COLO668 (cell line): ENCODE results near the gene PCCB.
"Not testable (repeated sequence)": the region's sequence is repeated elsewhere in the genome, so short reads cannot be mapped to it uniquely, and the experiment has no call there.

Experiments
- DNase-seq: peaks from one replicate; lab custom pipeline; 2025; ENCODE audit not compliant: unreplicated experiment; lab: John Stamatoyannopoulos, UW

The PCCB gene

DNA sequence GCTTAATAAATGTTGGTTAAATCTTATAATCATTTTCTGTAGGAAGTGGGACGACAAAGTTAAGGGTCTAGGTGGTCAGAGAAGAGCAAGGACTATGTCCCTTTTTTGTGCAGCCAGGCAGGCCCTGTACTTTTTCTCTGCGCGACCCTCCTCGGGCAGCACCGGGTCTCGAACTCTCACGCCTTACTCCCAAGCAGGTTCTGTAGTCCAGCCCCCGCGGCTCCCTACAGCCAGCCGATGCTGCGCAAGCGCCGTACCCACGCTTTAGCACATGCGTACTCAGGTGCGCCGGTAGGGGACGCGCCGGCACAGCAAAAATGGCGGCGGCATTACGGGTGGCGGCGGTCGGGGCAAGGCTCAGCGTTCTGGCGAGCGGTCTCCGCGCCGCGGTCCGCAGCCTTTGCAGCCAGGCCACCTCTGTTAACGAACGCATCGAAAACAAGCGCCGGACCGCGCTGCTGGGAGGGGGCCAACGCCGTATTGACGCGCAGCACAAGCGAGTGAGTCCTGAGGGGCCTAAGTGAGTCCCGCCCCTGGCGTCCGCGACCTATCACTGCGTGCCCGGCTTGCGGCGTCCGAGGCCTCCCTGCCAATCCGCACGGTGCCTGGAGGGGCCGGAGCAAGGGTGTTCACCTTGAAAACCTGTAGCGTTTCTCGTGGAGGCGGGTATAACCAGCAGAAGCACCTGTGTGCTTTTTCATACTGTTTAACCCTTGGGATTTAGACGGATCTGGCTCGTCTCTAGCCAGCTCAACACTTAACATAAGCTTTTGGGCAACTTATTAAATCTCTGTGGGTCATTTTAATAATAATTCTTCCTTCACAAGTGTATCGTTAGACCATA is at the start of gene PCCB:
Gene PCCB (plus strand): TSS at position 282 of the 844 bp plus-strand sequence. CDS start 36 bp downstream, at position 318.
- peak; percentile 92 for DNase-seq

DNA sequence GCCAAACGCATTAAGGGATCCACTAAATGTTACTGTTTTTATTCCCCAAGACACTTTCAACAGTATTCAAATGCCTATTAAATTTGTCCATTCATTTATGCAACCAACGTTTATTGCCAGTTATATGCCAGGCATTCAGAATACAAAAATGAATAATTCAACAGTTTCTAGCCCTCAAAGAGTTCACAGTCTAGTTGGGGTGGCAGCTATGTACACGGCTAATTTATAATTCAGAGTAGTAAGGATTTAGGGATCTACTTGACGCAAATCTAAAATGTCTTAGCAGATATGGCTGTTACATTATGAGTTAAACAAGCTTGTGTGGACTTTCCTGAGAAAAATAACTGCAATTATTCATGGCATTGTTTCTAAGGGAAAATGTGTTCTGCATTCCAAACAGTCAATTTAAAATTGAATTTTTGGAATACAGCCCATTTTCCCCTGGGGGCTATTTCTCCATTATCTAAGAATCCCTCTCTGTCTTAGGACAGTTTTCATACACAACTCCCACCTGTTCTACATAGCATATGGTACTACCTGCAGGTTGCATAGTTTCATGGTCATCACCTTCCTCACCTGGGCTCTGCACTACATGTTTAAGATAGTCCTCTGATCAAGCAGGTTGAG is 42.5 kb upstream of the PCCB start:
- DNase-seq, result no peak

DNA sequence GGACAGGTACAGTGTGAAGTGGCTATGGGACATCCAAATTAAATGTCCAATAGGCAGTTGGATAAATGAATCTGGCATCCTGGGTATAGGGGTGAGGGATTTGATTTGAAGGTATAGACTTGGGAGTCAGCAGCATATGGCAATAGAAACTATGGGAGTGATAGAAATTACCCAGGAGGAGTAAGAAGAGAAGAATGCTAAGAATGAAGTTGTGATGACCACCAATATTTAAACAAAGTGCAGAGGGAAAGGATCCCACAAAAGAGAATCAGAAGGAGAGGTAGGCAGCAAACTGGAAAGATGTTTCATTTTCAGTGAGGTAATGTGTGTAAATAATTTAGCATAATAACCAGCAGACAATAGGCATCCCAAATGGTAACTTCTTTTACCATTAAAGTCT is 40.2 kb upstream of the PCCB start:
- no peak for DNase-seq

DNA sequence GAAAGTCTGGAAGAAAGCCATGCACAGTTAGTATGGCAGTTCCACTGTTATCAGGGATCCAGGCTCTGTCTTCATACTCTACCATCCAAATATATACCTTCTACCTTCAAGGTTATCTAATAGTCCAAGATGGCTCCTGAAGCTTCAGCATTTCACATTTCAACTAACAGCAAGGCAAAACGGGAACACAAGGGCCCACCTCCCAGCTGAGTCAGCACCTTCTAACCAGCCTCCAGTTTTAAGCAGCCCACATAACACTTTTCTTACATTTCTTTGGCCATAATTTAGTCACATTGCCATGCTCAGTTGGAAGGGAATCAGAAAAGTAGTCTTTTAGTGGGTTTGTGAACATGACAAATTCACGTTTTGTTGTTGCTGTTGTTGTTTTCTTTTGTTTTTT is 38.6 kb upstream of the PCCB start:
- DNase-seq, result no peak

DNA sequence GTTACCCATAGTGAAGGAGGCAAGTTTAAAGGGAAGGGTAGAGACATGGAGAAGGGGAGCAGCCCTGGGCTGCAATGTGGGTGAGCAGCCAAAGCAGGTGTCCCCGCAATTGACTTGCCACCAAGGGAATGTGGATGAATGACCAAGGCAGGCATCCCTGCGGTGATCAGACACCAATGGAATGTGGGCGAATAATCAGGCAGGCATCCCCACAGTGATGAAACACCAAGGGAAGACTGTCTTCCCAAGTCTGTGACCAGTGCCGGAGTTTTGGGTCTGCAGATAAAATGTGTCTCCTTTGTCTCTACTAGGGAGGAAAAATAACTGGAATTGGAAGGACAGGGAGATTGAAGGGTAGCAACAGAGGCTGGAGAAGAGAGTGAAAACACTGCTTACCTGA is 27.4 kb upstream of the PCCB start:
- DNase-seq, result not testable (repeated sequence)

DNA sequence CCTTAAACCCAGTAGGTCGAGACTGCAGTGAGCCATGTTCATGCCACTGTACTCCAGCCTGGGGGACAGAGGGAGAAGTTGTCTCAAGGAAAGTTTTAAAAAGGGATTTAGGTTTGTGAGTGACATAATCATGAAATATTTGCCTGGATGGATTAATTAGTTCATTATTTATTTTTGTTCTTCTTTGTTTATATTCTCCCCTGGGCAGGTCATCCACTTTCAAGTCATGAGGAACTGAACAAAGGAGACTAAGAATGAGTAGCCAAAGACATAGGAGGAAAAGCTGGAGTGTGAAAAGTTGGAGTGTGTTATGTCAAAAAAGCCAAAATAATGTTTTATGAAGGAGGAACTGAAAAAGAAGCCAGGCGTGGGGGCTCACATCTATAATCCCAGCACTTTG is 17.7 kb upstream of the PCCB start:
- DNase-seq, result no peak

DNA sequence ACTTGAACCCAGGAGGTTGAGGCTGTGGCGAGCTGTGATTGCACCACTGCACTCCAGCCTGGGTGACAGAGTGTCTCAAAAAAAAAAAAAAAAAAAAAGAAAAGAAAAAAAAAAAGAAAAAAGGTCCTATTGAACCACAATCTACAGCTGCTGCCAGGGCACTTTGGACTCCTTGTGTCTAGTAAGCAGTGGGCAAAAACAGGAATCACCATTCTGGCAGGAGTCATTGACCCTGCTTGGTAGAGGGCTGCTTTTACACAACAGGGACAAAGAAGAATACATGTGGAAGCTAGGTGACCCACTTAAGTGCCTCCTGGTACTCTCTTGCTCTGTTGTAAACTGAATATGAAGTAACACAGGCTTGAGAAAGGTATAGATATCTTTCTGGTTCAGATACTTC is 14.6 kb upstream of the PCCB start:
- no peak for DNase-seq

DNA sequence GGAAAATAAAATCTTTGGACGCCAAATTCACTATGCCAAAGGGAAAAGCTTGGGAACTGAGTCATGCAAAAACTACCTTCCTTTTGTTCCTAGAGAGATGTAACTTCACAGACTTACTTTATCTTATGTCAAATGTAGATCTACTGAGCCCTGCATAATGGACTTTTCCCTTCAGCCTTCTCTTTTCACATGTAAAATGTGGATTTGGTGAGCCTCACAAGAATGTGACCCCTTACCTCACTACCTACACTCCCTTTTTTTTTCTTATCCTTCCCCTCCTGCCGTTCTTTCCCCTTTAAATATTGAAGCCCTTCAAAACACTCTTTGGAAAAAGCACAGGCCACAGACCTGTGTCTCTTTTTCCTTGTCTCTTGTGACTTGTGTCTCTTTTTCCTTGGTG is 14.0 kb upstream of the PCCB start:
- no peak for DNase-seq

DNA sequence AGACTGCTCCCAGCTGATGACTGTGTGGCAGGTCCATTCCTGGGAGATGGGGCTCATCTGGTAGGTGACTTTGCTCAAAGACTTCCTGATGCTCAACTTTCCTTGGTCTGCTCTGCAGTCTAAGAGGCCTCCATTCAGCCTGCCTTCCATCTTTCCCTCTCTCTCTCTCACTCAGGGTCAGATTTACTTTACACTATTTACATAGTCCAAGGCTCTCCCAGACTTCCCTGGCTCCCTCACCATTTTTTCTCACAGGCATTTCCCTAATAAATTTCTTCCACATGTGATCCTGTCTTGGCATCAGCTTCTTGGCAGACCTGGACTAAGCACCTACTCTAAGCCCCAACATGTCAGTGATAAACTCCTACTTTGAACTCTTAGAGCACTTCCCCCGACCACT is 13.0 kb upstream of the PCCB start:
- DNase-seq, result no peak

DNA sequence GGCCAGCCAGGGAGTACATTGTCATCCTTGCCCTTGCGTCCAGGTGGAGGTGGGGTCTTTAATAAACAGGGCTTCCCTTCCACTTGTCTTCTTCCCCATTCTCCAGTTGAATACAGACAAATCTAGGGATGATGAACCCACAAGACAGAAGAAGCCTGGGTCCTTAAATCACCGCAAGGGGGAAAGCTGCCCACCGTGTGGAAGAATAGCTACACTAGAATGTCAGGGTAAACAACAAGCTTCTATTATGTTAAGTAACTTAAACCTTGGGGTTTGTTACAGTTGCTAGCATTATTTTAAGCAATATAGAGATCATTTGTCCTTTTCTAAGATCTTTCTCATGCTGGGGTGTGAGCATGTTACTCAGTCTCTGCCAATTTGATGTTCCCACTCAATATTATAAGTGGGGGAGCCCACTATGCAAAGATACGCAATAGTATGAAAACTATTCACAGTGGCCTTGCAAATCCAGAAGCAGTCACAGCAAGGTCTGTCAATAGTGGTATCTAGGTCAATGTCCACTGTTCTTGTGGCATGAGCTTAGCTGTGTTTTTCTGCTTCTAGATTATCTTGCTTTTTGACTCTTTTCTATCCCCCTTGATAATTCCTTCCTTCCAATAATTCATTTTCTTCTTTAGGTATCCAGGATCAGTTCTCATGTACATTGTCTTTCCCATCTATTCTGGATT is 12.0 kb upstream of the PCCB start:
- DNase-seq, result no peak

DNA sequence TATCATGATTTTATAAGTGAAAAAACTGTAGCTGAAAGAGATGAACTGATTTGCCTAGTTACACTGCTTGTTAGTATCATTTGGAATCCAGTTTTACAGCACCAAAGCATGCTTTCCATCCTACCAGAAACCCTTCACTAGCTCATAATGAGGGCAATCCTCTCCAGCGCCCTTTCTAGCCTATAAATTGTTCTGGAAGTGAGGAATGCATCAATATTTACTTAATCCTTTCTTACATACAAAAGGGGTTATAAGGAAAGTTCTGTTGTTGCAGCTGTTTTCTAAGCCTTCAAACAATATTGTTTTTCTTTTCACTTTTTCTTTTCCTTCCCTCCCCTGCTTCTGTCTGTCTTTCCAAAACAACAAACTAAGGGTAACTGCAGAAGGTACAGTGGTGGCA is 11.0 kb upstream of the PCCB start:
- DNase-seq, result no peak

DNA sequence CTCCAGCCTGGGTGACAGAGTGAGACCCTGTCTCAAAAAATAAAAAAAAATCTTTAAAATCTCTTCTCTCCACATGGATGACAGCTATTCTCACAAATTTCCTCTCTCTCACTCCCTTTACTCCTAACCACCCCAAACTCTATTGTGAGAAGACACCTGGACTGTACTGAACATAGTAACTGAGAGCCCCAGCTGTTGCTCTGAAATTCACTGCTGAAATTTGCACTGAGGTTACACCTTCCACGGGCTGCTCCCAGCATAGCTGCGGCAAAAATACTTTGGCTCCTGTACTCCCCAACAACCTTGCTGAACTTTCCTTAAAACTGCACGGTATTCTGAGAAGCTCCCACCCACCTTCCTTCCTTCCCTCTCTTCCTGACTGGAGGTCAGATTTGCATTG is 4.4 kb upstream of the PCCB start:
- no peak for DNase-seq

DNA sequence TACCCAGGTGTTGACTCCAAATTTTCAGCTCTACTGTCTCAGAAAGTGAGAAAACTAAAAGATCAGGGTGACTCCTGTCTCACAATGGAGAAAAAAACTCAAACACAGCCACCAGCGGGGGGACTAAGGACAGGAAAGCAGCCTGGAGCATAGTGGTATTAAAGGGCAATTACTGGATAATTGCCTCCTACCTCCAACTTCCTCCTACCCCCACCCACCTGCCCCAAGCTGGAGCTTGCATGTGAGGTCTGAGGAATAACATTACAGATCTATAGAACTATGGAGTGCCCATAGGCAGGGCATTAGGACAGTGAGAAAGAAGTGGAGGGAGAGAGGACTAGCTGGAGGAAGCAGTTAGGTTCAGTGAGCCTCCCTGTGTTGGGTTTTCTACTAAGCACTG is 2.7 kb upstream of the PCCB start:
- DNase-seq, result no peak

DNA sequence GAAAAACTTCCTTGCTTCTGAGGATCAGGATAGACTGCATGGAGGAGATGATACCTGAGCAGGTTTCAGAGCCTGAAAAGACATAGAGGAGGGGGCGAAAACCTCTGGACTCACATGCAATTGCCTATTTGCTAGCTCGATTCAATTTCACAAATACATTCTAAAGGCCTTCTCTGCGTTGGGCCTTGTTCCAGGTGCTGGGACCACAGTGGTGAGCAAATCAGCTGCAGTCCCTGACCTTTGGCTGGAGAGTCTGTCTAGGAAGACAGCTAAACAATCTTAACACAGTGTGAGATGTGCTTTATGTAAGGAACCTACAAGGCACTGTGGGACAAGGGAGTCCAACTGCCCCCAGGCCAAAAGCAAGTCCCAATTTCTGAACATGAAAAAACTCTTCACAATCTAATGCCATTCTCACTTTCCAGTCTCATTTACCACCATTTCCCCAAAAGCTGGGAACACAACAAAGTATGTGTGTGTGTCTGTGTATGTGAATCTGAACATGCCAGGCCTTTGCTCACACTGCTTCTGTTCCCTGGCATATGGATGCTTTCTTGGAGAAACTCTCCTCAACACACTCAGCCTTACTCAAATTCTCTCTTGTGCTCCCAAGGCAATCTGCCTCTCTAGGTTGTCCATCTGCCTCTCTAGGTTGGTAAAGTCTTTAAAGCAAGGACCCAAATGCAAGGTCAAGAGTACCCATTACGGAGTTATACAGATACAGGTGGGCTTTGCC is 2.1 kb upstream of the PCCB start:
- DNase-seq, result no peak

DNA sequence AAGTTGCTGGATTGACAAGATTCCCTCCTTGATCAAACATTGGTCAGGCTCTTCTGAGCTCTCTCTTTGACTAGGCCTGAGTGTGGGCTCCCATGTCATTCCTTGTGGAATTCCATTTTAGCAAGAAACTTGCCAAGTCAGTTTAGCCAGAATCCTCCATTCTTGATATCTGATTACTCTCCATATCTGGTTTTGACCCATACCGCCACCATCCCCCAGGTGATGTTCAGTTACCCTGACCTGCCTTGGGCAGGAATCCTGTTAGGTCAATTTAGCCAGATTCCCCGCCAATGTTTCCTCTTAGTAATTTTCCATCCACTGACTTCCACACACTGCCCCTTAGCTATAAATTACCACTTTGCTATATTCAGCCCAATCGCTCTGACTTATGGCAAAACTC is 1.0 kb upstream of the PCCB start:
- no peak for DNase-seq

DNA sequence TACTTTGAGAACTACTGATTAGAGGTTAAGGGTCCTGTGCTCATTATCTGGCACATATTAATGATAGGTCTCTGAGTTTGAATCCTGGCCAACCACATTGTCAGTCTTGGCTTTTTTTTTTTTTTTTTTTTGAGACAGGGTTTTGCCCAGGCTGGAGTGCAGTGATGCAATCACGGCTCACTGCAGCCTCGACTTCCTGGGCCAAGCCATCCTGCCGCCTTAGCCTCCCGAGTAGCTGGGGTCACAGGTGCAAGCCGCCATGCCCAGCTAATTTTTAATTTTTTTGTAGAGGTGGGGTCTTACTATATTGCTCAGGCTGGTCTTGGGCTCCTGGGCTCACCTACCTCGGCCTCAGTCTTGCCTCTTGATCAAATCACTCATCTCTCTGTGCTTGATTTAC is 547 bp upstream of the PCCB start:
- no peak for DNase-seq

DNA sequence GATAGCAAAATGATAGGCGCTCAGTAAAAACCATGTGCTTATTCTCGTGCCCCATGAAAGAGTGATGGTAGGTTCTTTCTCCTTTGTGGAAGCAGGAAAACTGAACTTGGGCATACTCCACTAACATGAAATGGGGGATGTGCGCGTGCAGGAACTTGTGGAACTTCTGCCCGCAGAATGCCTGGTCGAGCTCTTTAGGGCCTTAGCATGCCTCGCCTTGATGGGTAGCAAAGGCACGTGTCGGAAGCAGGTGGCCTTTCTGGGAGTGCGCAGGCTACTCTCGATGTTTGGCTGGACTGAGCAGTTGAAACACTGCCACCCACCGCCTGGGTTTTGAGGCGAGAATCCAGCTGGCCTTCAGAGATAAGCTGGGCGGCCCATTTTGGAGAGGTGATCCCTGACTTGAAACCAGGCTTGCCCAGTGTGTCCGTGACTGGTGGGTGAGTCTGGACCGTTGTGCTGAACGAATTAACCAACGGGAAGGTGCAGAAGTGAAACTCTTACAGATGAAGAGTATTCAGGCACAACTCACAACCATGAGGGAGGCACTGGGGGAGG is 842 bp downstream of the PCCB start:
- peak; percentile 66 for DNase-seq

DNA sequence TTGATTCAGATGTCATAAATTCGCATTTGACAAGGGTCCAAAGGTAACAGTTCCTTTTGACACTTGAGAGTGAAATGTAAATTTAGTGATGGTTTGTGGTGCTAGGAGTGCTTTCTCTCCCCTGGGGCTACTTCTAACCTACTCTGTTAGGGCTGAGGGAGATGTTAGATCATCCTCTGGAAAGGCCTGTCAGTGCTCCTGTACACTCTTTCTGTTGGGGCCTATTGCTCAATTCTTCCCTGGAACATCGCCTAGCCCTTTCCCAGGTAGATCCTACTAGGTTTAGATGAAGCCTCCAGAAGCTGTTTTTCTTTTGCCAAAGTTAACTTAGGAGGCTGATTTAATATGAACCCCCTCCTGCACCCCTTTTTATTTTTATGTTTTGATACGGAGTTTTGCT is 1.4 kb downstream of the PCCB start:
- peak; percentile 14 for DNase-seq

DNA sequence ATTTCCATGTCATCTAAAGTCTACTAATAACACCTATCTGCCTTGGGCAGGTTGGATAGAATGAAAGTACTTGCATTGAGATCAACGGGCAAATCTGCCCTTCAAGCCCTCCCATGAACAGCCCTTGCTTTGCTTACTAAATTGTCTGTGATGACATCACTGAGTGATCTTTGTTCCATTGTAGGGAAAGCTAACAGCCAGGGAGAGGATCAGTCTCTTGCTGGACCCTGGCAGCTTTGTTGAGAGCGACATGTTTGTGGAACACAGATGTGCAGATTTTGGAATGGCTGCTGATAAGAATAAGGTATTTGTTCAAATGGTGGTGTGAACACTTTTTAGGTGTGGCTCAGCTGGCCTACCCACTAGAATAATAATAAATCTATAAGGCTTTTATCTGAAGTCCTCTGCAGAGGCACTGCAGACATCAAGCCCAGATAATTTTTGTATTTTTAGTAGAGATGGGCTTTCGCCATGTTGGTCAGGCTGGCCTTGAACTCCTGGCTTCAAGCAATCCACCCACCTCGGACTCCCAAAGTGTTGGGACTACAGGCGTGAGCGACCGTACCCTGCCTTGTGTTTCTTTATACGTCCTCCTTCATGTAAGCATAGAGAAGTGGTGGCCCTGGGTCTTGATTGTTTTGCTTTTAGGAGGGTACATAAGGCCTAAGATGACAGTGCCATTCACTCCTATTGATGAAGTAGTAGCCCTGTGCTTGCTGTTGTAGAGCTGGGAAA is 5.7 kb downstream of the PCCB start:
- DNase-seq, result no peak

DNA sequence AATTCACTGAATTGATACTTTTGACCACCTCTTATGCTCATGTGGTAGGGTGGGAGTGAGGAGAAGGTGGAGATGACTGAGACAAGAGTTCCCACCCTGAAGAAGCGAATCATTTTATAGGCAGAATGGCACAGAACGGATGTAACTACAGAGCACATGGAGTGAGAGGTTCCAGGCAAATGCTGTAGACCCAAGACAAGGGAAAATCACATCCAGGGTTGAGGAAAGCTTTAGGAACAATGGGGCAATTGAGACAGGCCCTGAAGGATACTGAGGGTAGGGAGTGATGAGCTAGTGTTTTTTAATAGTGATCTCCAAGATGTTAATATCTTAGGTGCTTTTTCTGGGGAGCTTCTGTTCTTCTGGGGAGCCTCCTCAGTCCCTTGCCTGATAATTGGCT is 8.1 kb downstream of the PCCB start:
- no peak for DNase-seq

DNA sequence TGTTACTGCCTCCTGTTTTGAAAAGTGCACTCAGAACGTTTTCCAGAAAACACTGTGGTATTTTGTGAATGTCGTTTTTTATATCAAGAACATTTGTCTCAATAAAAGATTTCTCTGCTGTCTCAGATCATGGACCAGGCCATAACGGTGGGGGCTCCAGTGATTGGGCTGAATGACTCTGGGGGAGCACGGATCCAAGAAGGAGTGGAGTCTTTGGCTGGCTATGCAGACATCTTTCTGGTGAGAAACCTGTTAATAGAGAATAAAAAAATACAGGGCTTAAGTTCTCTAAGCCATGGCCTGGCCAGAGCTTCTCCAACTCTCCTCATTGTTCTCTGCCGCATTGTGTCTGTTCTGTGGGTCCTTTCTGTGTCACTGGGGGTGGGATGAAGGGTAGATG is 11.7 kb downstream of the PCCB start:
- DNase-seq, result no peak
